Gastroesophageal sphincter (tissue), 3 donors: Measurements from ENCODE around the gene METRNL.

ENCODE experiments used
- POLR2A ChIP-seq, 2 donors: fragments of 450-650 bp; IDR thresholded peaks; one replicate each; pipeline ENCODE4 v1.6.1; 2017; ENCODE audit warnings: antibody characterized with exemption in 2 of 2, mild to moderate bottlenecking in 2 of 2, moderate library complexity in 1 of 2
- POLR2AphosphoS5 ChIP-seq: sonication (generic); formaldehyde crosslinking; IDR thresholded peaks from one replicate; pipeline ENCODE4 v1.6.1; 2017; ENCODE audit warnings: antibody characterized with exemption
- TF ChIP-seq, protein P1 (sequence below), 4 experiments: fragments of 200-600 bp in 2 of 4; fragments of 450-650 bp in 2 of 4; sonication (generic) in 1 of 4; IDR thresholded peaks; one replicate each; pipeline ENCODE4 v1.5.1; 2017 to 2019; ENCODE audit warnings: antibody characterized with exemption in 4 of 4, mild to moderate bottlenecking in 2 of 4, moderate library complexity in 2 of 4

DNA sequence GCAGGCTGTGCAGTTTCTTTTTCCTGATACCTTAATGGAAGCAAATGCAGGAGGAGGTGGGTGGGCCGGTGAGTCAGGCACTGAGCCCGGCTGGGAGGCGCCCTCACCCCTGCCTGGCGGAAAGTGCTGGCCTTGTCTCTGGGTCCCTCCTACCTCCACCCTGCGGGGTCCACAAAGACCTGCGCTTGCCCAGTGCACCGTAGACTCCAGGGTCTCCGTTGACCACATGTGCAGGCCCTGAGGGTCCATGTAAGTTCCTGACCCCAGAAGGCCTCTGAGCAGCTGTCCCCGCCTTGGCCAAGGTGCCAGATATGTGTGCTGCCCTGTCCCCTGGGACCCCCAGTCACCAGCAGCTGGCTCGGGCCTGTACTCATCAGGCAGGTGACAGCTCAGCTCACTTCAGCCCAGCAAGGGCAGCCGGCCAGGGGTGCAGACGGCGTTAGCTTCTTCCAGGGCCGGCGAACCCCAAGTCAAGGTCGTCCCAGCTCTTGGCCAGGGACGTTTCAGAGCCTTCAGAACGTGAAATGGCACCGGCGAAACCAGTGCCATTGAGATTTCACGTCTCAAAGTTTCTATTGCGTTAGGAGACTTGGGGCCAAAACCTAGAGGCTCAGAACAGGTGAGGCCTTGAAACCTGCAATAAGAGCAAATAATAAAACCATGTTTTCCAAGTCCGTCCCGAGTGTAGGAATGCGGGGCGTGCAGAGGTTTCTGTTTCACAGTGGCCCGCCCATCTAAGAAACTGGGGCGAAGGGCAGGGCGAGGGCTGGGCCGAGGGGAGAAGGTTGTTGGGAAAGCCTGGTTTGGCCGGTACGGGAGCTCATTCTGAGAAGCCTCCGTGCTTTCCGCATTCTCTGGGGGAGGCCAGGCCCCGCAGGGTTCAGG is 12.1 kb downstream of the METRNL start:
- TF ChIP-seq, protein P1, sequence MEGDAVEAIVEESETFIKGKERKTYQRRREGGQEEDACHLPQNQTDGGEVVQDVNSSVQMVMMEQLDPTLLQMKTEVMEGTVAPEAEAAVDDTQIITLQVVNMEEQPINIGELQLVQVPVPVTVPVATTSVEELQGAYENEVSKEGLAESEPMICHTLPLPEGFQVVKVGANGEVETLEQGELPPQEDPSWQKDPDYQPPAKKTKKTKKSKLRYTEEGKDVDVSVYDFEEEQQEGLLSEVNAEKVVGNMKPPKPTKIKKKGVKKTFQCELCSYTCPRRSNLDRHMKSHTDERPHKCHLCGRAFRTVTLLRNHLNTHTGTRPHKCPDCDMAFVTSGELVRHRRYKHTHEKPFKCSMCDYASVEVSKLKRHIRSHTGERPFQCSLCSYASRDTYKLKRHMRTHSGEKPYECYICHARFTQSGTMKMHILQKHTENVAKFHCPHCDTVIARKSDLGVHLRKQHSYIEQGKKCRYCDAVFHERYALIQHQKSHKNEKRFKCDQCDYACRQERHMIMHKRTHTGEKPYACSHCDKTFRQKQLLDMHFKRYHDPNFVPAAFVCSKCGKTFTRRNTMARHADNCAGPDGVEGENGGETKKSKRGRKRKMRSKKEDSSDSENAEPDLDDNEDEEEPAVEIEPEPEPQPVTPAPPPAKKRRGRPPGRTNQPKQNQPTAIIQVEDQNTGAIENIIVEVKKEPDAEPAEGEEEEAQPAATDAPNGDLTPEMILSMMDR (IDR thresholded peaks at IDR 0.05): no peak
- TF ChIP-seq POLR2AphosphoS5 (no peak), POLR2A (IDR thresholded peaks at IDR 0.05) (no peak)
